ENCODE data around the gene RALGAPA2. TPM values are rescaled to one million over a fixed set of nuclear protein-coding genes. Genes with fewer than 3 reads are reported as not detected.

RALGAPA2 gene
- total RNA-seq, 4 donors from 2014 or later: 20.1 to 27.7 (median 23.0) TPM

DNA sequence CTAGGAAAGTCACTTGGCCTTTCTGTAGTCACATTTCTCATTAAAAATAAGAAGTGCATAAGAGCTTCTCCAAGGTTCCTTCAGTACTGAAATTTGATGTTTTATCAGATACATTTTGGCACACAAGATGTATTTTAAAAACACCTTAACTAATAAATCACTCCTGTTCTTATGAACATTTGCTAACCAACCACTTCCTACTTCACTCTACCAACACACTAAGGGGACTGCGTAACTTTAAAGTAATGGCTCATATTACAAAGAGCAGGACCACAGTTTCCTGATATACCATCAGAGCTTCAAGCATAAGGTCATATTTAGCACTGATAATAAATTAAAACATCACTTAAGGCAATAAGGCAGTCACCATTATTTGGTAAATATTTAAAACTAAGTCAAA lies 104.4 kb downstream of the RALGAPA2 start:
- Histone ChIP-seq H3K4me1 (no peaks in the 10 kb centered on the region), H3K4me3 (no peak overlapping the region), H3K9me3 (no peaks in the 10 kb centered on the region), H3K27ac (replicated peaks in 1 of 4) (no peak overlapping the region), H3K36me3 (peaks cover 0 to 41% (median 18%) of the 10 kb centered on the region in 4 donors), H3K27me3 (no peaks in the 10 kb centered on the region)
- DNase-seq (ENCODE audit: extremely low spot score): no peak
- 94% methylated on average over 1 of the region's 1 CpG for WGBS
- TF ChIP-seq POLR2AphosphoS5 (IDR thresholded peaks at IDR 0.05): no peak
- TF ChIP-seq, protein P1, sequence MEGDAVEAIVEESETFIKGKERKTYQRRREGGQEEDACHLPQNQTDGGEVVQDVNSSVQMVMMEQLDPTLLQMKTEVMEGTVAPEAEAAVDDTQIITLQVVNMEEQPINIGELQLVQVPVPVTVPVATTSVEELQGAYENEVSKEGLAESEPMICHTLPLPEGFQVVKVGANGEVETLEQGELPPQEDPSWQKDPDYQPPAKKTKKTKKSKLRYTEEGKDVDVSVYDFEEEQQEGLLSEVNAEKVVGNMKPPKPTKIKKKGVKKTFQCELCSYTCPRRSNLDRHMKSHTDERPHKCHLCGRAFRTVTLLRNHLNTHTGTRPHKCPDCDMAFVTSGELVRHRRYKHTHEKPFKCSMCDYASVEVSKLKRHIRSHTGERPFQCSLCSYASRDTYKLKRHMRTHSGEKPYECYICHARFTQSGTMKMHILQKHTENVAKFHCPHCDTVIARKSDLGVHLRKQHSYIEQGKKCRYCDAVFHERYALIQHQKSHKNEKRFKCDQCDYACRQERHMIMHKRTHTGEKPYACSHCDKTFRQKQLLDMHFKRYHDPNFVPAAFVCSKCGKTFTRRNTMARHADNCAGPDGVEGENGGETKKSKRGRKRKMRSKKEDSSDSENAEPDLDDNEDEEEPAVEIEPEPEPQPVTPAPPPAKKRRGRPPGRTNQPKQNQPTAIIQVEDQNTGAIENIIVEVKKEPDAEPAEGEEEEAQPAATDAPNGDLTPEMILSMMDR (IDR thresholded peaks at IDR 0.05): no peak
- TF ChIP-seq EP300 (IDR thresholded peaks at IDR 0.05): no peak
- TF ChIP-seq POLR2A (IDR thresholded peaks at IDR 0.05; ENCODE audit: low read depth): no peak
- intact Hi-C loops (cut with DNase I): loop anchor here (10.0 kb wide), 1 partner anchor 217 kb away; no protein-coding TSS in a partner anchor

DNA sequence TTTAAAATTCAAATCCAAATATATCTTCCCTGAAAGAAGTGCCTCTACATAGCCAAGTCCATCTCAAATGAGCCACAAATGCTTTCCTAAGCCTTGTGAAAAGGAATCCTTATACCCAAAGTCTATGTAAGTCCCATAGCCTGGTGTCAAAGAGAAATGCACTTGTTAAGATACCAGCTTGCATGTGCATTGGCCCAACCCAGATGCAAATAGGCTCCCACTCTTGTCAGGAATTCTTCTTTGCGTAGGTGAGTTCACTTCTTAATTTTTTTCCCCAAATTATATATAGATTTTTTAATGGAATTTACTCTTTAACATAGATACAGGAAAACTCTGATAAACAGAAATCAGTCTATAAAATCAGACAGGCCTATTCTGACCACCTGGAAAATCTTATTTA lies 105.6 kb downstream of the RALGAPA2 start:
- Histone ChIP-seq H3K9me3 (no peaks in the 10 kb centered on the region), H3K27me3 (no peaks in the 10 kb centered on the region), H3K36me3 (peaks cover 0 to 49% (median 20%) of the 10 kb centered on the region in 4 donors), H3K4me1 (no peaks in the 10 kb centered on the region), H3K4me3 (no peak overlapping the region), H3K27ac (replicated peaks in 1 of 4) (no peak overlapping the region)
- intact Hi-C loops (cut with DNase I): loop anchor here (10.0 kb wide), 1 partner anchor 218 kb away; no protein-coding TSS in a partner anchor
- TF ChIP-seq EP300 (IDR thresholded peaks at IDR 0.05) (no peak), POLR2AphosphoS5 (IDR thresholded peaks at IDR 0.05) (no peak), POLR2A (IDR thresholded peaks at IDR 0.05; ENCODE audit: low read depth) (no peak)
- TF ChIP-seq, protein P1 (IDR thresholded peaks at IDR 0.05): no peak
- whole genome bisulfite sequencing: 100% methylated on average over 1 of the region's 1 CpG
- no peak for DNase-seq (ENCODE audit: extremely low spot score)

DNA sequence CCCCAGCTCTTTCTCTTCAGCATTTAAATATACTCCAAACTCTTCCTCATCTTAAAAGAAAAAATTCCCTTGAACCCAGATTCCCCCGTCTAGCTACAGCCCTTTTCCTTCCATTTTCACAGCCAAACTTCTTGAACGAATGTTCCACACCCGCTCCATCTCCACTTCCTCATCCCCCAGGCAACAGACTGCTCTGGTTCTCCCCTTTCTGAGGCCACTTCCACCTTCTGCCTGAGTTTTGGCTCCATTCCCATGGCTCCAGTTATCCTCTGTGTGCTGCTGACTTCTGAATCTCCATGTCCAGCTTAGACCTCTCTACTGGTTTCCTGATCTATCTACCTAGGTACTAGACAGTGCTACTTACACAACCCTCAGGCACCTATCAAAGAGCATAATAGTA lies 106.4 kb downstream of the RALGAPA2 start:
- H3K4me1 ChIP-seq: no peaks in the 10 kb centered on the region
- intact Hi-C loops (cut with DNase I): loop anchor here (10.0 kb wide), 1 partner anchor 219 kb away; no protein-coding TSS in a partner anchor
- no peaks in the 10 kb centered on the region for H3K27me3 ChIP-seq
- 84% methylated on average over 3 of the region's 3 CpGs for WGBS
- no peak overlapping the region for H3K4me3 ChIP-seq
- H3K9me3 ChIP-seq: no peaks in the 10 kb centered on the region
- no peak overlapping the region for H3K27ac ChIP-seq (replicated peaks in 1 of 4)
- DNase-seq (ENCODE audit: extremely low spot score): no peak
- peaks cover 0 to 55% (median 20%) of the 10 kb centered on the region in 4 donors for H3K36me3 ChIP-seq
- no peak for TF ChIP-seq POLR2AphosphoS5 (IDR thresholded peaks at IDR 0.05)
- TF ChIP-seq POLR2A (IDR thresholded peaks at IDR 0.05; ENCODE audit: low read depth): no peak
- TF ChIP-seq, protein P1 (IDR thresholded peaks at IDR 0.05): no peak
- TF ChIP-seq EP300 (IDR thresholded peaks at IDR 0.05): no peak

DNA sequence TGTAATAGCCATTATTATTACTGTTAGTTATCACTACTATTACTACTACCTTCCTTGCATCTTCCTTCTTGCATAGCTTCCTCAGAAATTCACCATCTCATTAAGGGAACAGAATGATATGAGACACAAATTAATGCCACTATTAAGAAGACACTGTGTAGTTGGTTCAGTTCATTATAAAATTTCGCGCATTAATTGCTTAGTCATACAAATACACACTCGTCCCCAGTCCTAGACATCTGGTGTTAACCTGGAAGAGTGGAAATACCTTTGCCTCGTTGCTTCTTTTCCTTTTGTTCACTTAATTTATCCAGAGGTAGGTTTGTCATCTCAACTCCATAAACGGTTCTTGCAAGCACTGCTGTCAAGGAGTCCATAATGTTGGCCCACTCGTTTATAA lies 107.5 kb downstream of the RALGAPA2 start:
- WGBS: 93% methylated on average over 6 of the region's 6 CpGs

More for the DNA sequence above, 107.5 kb downstream of the RALGAPA2 start:
- no peak overlapping the region for H3K4me3 ChIP-seq
- DNase-seq (ENCODE audit: extremely low spot score): no peak
- intact Hi-C loops (cut with DNase I): loop anchor here (10.0 kb wide), 1 partner anchor 220 kb away; no protein-coding TSS in a partner anchor
- H3K27ac ChIP-seq (replicated peaks in 1 of 4): no peak overlapping the region
- peaks cover 3 to 55% (median 26%) of the 10 kb centered on the region in 4 donors for H3K36me3 ChIP-seq
- H3K9me3 ChIP-seq: no peaks in the 10 kb centered on the region
- TF ChIP-seq, protein P1 (IDR thresholded peaks at IDR 0.05): no peak
- TF ChIP-seq EP300 (IDR thresholded peaks at IDR 0.05) (no peak), POLR2A (IDR thresholded peaks at IDR 0.05; ENCODE audit: low read depth) (no peak), POLR2AphosphoS5 (IDR thresholded peaks at IDR 0.05) (no peak)
- no peaks in the 10 kb centered on the region for H3K4me1 ChIP-seq
- H3K27me3 ChIP-seq: no peaks in the 10 kb centered on the region

Data from esophagus muscularis mucosa (tissue), 4 donors.